HCT116 (cell line): ENCODE data around the gene IGSF21.

Source experiments
- EZH2 ChIP-seq: fragments of 200-600 bp; sonication (generic); IDR thresholded peaks from 2 replicates; pipeline ENCODE4 v1.6.1; 2017; ENCODE audit warnings: antibody characterized with exemption, mixed run types
- POLR2A ChIP-seq: IDR thresholded peaks from 2 replicates; pipeline ENCODE4 v1.7.0; 2011; ENCODE audit warnings: borderline replicate concordance; ENCODE audit not compliant: insufficient read depth, insufficient read length; ENCODE audit errors: extremely low read depth
- POLR2AphosphoS5 ChIP-seq: IDR thresholded peaks from 2 replicates; pipeline ENCODE4 v1.6.1; 2011; ENCODE audit warnings: mild to moderate bottlenecking, low read depth, low read length, moderate library complexity
- ZNF274 ChIP-seq: fragments of 200-500 bp; sonication (Bioruptor generic); IDR thresholded peaks from 2 replicates; pipeline ENCODE4 v1.6.1; 2014; ENCODE audit warnings: mild to moderate bottlenecking, low read depth, low read length, inconsistent platforms
- TF ChIP-seq, protein P1 (sequence below), 3 experiments: fragments of 200-600 bp in 1 of 3; sonication (generic) in 1 of 3; IDR thresholded peaks in 2 of 3; conservative IDR thresholded peaks in 1 of 3; 2 replicates each; pipeline ENCODE4 v1.5.1; 2012 to 2017; ENCODE audit warnings: low read depth in 2 of 3, low read length in 2 of 3, antibody characterized with exemption in 1 of 3, borderline replicate concordance in 1 of 3, control low read depth in 1 of 3, mild to moderate bottlenecking in 1 of 3, mixed read lengths in 1 of 3, mixed run types in 1 of 3, moderate library complexity in 1 of 3; ENCODE audit not compliant: insufficient read depth in 1 of 3

- TF ChIP-seq ZNF274: no peak
- no peak for TF ChIP-seq POLR2A
- TF ChIP-seq, protein P1, sequence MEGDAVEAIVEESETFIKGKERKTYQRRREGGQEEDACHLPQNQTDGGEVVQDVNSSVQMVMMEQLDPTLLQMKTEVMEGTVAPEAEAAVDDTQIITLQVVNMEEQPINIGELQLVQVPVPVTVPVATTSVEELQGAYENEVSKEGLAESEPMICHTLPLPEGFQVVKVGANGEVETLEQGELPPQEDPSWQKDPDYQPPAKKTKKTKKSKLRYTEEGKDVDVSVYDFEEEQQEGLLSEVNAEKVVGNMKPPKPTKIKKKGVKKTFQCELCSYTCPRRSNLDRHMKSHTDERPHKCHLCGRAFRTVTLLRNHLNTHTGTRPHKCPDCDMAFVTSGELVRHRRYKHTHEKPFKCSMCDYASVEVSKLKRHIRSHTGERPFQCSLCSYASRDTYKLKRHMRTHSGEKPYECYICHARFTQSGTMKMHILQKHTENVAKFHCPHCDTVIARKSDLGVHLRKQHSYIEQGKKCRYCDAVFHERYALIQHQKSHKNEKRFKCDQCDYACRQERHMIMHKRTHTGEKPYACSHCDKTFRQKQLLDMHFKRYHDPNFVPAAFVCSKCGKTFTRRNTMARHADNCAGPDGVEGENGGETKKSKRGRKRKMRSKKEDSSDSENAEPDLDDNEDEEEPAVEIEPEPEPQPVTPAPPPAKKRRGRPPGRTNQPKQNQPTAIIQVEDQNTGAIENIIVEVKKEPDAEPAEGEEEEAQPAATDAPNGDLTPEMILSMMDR (IDR thresholded peaks at IDR 0.05 in 2 of 3, conservative IDR thresholded peaks at IDR 0.05 in 1 of 3; ENCODE audit: borderline replicate concordance in 1 of 3, insufficient read depth in 1 of 3, low read depth in 2 of 3, low read length in 2 of 3): no peak
- TF ChIP-seq EZH2: no peak
- TF ChIP-seq POLR2AphosphoS5: no peak
Observed at GRCh38 chr1:18093193-18093592, 14.4 kb upstream of the IGSF21 start.
